Stimulated activated CD8-positive, alpha-beta memory T cell treated with anti-CD3 and anti-CD28 coated beads, Interleukin-7, amount 100 ng/mL, for 1 hour (primary cell): ENCODE data around the gene HIPK2.

Experiments
- DNase-seq, 2 donors: peaks; one replicate each; pipeline ENCODE4 v3.0.0-alpha.2; 2020; ENCODE audit warnings: low read depth in 2 of 2

HIPK2 gene

GRCh38 chr7:139696552-139696951, 81.2 kb downstream of the HIPK2 start:
- no peak for DNase-seq

GRCh38 chr7:139695588-139695987, 82.2 kb downstream of the HIPK2 start:
- no peak for DNase-seq

GRCh38 chr7:139695051-139695450, 82.7 kb downstream of the HIPK2 start:
- DNase-seq: no peak

GRCh38 chr7:139694389-139694676, 83.5 kb downstream of the HIPK2 start:
- no peak for DNase-seq

GRCh38 chr7:139693651-139694388, 84.0 kb downstream of the HIPK2 start:
- DNase-seq: no peak

- DNase-seq: no peak
Measured at GRCh38 chr7:139692723-139693122, 85.1 kb downstream of the HIPK2 start.

- DNase-seq: no peak
Measured at GRCh38 chr7:139691253-139691781, 86.5 kb downstream of the HIPK2 start.

GRCh38 chr7:139687980-139688632, 89.7 kb downstream of the HIPK2 start:
- DNase-seq: no peak

GRCh38 chr7:139687211-139687954, 90.4 kb downstream of the HIPK2 start:
- no peak for DNase-seq

- no peak for DNase-seq
Measured at GRCh38 chr7:139683137-139683921, 94.5 kb downstream of the HIPK2 start.

GRCh38 chr7:139682136-139683013, 95.4 kb downstream of the HIPK2 start:
- no peak for DNase-seq

GRCh38 chr7:139681812-139682135, 96.0 kb downstream of the HIPK2 start:
- no peak for DNase-seq

- DNase-seq: no peak
Measured at GRCh38 chr7:139681463-139681755, 96.4 kb downstream of the HIPK2 start.

GRCh38 chr7:139680676-139681462, 96.9 kb downstream of the HIPK2 start:
- peak; percentile 13 to 41 for DNase-seq

GRCh38 chr7:139679731-139680594, 97.8 kb downstream of the HIPK2 start:
- no peak for DNase-seq

GRCh38 chr7:139676390-139676789, 101.4 kb downstream of the HIPK2 start:
- no peak for DNase-seq

GRCh38 chr7:139675127-139676125, 102.4 kb downstream of the HIPK2 start:
- no peak for DNase-seq

GRCh38 chr7:139674752-139675126, 103.1 kb downstream of the HIPK2 start:
- no peak for DNase-seq
